GM12878 (cell line): ENCODE measurements around the gene UBL4B. TPM values are rescaled to one million over a fixed set of nuclear protein-coding genes. Genes with fewer than 3 reads are reported as not detected.
A peak's percentile ranks its signal among the peaks of the same experiment; 100 is the strongest.

ENCODE experiments used
- ATAC-seq: fragments of 200-7000 bp; cut with Tn5 transposase; 3 replicates; pipeline ENCODE4 v1.9.1; 2020; ENCODE audit warnings: mild to moderate bottlenecking, moderate library complexity
- BruUV-seq: library from RNA; stranded (reverse); fragments of 400-500 nt; replicated peaks from 2 replicates; lab custom pipeline; 2021; lab: Mats Ljungman, UMichigan
- CTCF ChIA-PET: fragments of 300-600 bp; sonication (Branson Sonifier 250); formaldehyde crosslinking; extraction: SDS; loops from one replicate; lab custom pipeline; 2021; ENCODE audit warnings: inconsistent platforms; lab: Yijun Ruan, JAX
- POLR2A ChIA-PET: fragments of 350-600 bp; formaldehyde crosslinking; extraction: SDS; loops from one replicate; lab custom pipeline; 2021; ENCODE audit warnings: inconsistent platforms; lab: Charles Lee
- RAD21 ChIA-PET: fragments of 300-600 bp; sonication (Branson Sonifier 250); formaldehyde crosslinking; loops from one replicate; lab custom pipeline; 2023; ENCODE audit warnings: antibody characterized with exemption; ENCODE audit not compliant: unreplicated experiment; lab: Charles Lee
- SMC1A ChIA-PET: fragments of 300-600 bp; sonication (Branson Sonifier 250); formaldehyde crosslinking; loops from one replicate; lab custom pipeline; 2023; ENCODE audit not compliant: unreplicated experiment, uncharacterized antibody; lab: Charles Lee
- DNase-seq: peaks from one replicate; pipeline ENCODE4 v3.0.0-alpha.2; 2011; ENCODE audit warnings: low read depth, low spot score
- FAIRE-seq: peaks from 3 replicates; lab custom pipeline; 2011; peaks lifted over from hg19 to GRCh38; lab: Jason Lieb, UNC
- H2AFZ ChIP-seq: 2 replicates; pipeline ENCODE4 v1.6.0; 2011; ENCODE audit warnings: low read depth, low read length, control low read depth; ENCODE audit not compliant: control insufficient read depth
- H3K27ac ChIP-seq: 2 replicates; pipeline ENCODE4 v1.5.1; 2011; ENCODE audit warnings: control low read depth; ENCODE audit not compliant: control insufficient read depth, insufficient read depth
- H3K27me3 ChIP-seq, 2 experiments: replicated peaks in 1 of 2; 2 replicates each; pipeline versions ENCODE4 v1.6.0 to v1.6.1; 2011; ENCODE audit warnings: low read length in 1 of 2; ENCODE audit not compliant: control insufficient read depth in 2 of 2, insufficient read depth in 2 of 2
- H3K36me3 ChIP-seq, 2 experiments: 2 replicates each; pipeline ENCODE4 v1.5.1; 2011; ENCODE audit warnings: low read length in 1 of 2; ENCODE audit not compliant: control insufficient read depth in 2 of 2, insufficient read depth in 2 of 2
- H3K4me1 ChIP-seq: 2 replicates; pipeline ENCODE4 v1.6.1; 2011; ENCODE audit warnings: mild to moderate bottlenecking, low read length, moderate library complexity, mixed read lengths; ENCODE audit not compliant: control insufficient read depth, insufficient read depth
- H3K4me2 ChIP-seq: 2 replicates; pipeline ENCODE4 v1.6.0; 2011; ENCODE audit warnings: control low read depth; ENCODE audit not compliant: control insufficient read depth, insufficient read depth
- H3K4me3 ChIP-seq: fragments of 200-600 bp; sonication (generic); 2 replicates; pipeline ENCODE4 v1.5.1; 2016
- H3K79me2 ChIP-seq: 2 replicates; pipeline ENCODE4 v1.6.0; 2011; ENCODE audit warnings: low read length; ENCODE audit not compliant: control insufficient read depth, insufficient read depth
- H3K9ac ChIP-seq: 2 replicates; pipeline ENCODE4 v1.8.0; 2011; ENCODE audit warnings: low read length, control low read depth, mixed read lengths; ENCODE audit not compliant: control insufficient read depth, insufficient read depth
- H3K9me3 ChIP-seq: replicated peaks from 3 replicates; pipeline ENCODE4 v1.5.1; 2011; ENCODE audit warnings: mild to moderate bottlenecking, low read length; ENCODE audit not compliant: control insufficient read depth, insufficient read depth
- H4K20me1 ChIP-seq: 2 replicates; pipeline ENCODE4 v1.6.0; 2011; ENCODE audit not compliant: control insufficient read depth, insufficient read depth
- CEBPZ ChIP-seq: fragments of 150-350 bp; IDR thresholded peaks from 2 replicates; pipeline ENCODE4 v1.6.1; 2016; ENCODE audit warnings: low read depth, low read length
- CHD2 ChIP-seq: IDR thresholded peaks from 2 replicates; pipeline ENCODE4 v1.6.1; 2011; ENCODE audit warnings: low read depth, low read length, improper control_type of control experiment, borderline replicate concordance
- CREM ChIP-seq: IDR thresholded peaks from 2 replicates; pipeline ENCODE4 v1.6.1; 2014; ENCODE audit warnings: antibody characterized with exemption, low read depth
- MLLT1 ChIP-seq: fragments of 450-650 bp; IDR thresholded peaks from 2 replicates; pipeline ENCODE4 v1.6.1; 2016; ENCODE audit warnings: mild to moderate bottlenecking
- NFIC ChIP-seq: IDR thresholded peaks from 2 replicates; pipeline ENCODE4 v1.6.1; 2012; ENCODE audit warnings: low read depth, mild to moderate bottlenecking, inconsistent platforms, low read length, moderate library complexity
- STAT3 ChIP-seq: IDR thresholded peaks from 2 replicates; pipeline ENCODE4 v1.6.1; 2011; ENCODE audit warnings: low read depth, low read length, improper control_type of control experiment
- WGBS: methylation state at CpG from one replicate; pipeline ENCODE4 v1.1.6; 2016; ENCODE audit warnings: low lambda C conversion rate; ENCODE audit not compliant: insufficient replicate concordance, insufficient coverage; ENCODE audit errors: missing lambda C conversion rate; 5-methylcytosine and 5-hydroxymethylcytosine counted together
- in situ Hi-C: fragments of 300-500 bp; cut with MboI; formaldehyde crosslinking; loops from 9 replicates; pipeline ENCODE4 v1.14.3; 2018; ENCODE audit warnings: mixed read lengths
- intact Hi-C: fragments of 100-400 bp; cut with micrococcal nuclease; formaldehyde crosslinking; loops from one replicate; pipeline ENCODE4 v1.14.2; 2022; ENCODE audit not compliant: unreplicated experiment
- polyA plus RNA-seq, 11 experiments: library from polyadenylated mRNA; depleted of rRNA in 4 of 11; unstranded in 6 of 11; stranded (reverse) in 5 of 11; fragments of >200 nt; fragmentation: Nextera tagmentation in 4 of 11; fragmentation: Illumina TruSeq in 1 of 11; extraction: Ambion mirVana in 4 of 11; extraction: Trizol in 1 of 11; gene quantifications; 1 replicate in 1 of 11; 2 replicates in 10 of 11; pipeline versions ENCODE4 v1.2.1 to v1.2.3, GENCODE V29; 2011 to 2016; ENCODE audit warnings: inconsistent platforms in 2 of 11, missing spikeins in 2 of 11, low read depth in 1 of 11
- total RNA-seq, 4 experiments: library from RNA; depleted of rRNA in 3 of 4; stranded (reverse); fragments of >200 nt in 3 of 4; fragmentation: Illumina TruSeq in 1 of 4; extraction: Trizol in 1 of 4; gene quantifications; 2 replicates each; pipeline versions ENCODE4 v1.2.1 to v1.2.3, GENCODE V29; 2013 to 2021
- TF ChIP-seq, protein P1 (sequence below): fragments of 450-650 bp; conservative IDR thresholded peaks from 2 replicates; pipeline ENCODE4 v1.6.1; 2017; ENCODE audit warnings: mild to moderate bottlenecking, moderate library complexity

UBL4B gene
- total and polyA plus RNA-seq, 10 of the 15 experiments (the other 5 are each of a cell fraction or from before 2014, with no cell fraction given), result 0.06 to 0.15 TPM; not detected in 8

DNA sequence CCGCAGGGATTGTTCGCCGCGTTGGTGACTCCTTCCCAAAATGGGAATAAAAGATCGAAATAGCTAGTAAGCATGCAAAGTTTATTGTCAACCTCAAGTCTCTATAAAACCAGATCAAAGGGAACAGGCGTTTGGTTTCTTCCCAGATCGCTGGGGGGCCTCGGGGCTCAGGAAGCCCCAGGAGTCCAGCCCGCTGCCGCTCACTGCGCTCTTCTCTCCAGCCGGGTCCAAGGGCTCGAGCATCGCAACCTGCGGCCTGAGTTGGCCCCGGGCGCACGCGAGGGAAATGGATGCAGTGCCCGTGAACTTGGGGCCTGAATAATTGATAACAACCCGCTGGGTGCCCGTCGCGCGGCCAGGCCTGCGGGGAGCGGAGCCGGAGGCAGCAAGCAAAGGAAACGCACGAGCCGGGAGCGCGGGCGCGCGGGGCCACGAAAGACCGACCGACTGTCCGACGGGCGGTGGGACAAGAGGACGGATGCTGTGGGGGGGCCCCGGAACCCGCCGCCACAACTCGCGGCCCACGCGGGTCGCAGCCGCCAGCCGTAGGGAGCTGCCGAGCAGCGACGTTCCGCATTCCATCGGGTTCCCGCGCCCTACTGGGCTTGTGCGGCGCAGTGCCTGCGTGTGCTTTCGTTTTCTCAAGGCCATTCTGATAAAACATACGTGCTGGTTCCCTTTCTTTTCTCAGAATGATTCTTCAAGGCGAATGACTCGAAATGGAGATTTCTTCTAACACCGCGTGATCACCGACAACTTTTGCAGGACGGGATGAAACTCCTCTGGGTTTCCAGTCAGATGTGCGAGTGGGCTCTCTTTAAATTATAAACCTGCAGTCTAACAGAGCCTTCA, 27.8 kb upstream of the UBL4B start (continued):
- TF ChIP-seq, protein P1, sequence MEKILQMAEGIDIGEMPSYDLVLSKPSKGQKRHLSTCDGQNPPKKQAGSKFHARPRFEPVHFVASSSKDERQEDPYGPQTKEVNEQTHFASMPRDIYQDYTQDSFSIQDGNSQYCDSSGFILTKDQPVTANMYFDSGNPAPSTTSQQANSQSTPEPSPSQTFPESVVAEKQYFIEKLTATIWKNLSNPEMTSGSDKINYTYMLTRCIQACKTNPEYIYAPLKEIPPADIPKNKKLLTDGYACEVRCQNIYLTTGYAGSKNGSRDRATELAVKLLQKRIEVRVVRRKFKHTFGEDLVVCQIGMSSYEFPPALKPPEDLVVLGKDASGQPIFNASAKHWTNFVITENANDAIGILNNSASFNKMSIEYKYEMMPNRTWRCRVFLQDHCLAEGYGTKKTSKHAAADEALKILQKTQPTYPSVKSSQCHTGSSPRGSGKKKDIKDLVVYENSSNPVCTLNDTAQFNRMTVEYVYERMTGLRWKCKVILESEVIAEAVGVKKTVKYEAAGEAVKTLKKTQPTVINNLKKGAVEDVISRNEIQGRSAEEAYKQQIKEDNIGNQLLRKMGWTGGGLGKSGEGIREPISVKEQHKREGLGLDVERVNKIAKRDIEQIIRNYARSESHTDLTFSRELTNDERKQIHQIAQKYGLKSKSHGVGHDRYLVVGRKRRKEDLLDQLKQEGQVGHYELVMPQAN, result no peak
- 0 out of 2 replicates have a peak, but pooled peaks have one; percentile 12 for TF ChIP-seq CREM

DNA sequence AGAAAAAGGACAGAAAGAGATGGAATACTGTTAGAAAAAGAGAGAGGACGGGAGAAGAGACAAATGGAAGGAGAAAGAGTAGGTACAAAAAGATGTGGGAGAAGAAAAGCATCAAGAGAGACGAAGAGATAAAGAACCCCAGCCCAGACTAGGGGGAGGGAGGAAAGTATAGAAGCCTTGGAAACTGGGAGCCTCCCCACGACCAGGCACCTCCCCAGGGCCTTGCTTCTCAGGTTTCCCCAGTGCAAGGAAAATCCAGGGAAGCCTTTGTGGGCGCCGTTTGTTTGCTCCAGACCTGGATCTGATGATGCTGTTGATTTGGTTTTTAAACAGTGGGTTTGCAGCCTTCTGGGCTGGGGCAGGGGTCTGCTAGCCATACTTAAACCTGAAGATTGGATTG, 26.6 kb upstream of the UBL4B start:
- no peak overlapping the region for H3K4me3 ChIP-seq
- peaks cover 5% of the 10 kb centered on the region; the same call in 1 of the 2 replicates for H3K4me1 ChIP-seq
- no peaks in the 10 kb centered on the region for H3K36me3 ChIP-seq
- no peak overlapping the region for H3K9ac ChIP-seq
- 57% methylated on average over 5 of the region's 5 CpGs for WGBS
- POLR2A ChIA-PET, result no interaction called here
- H3K27ac ChIP-seq, result no peak overlapping the region
- BruUV-seq, result no TSS peak
- H3K9me3 ChIP-seq, result no peaks in the 10 kb centered on the region
- peaks cover 0 to 8% of the 10 kb centered on the region in 2 experiments; a peak in 2 of 4 replicates for H3K27me3 ChIP-seq
- in situ Hi-C loops (no loop called here), intact Hi-C loops (loop anchor here (10.0 kb wide), 1 partner anchor 379 kb away; no protein-coding TSS in a partner anchor)
- no peaks in the 10 kb centered on the region for H4K20me1 ChIP-seq
- RAD21 ChIA-PET, result no interaction called here
- ATAC-seq (no peak), DNase-seq (no peak), FAIRE-seq (no peak)
- no peaks in the 10 kb centered on the region for H3K79me2 ChIP-seq
- no peak overlapping the region for H2AFZ ChIP-seq
- CTCF ChIA-PET, result interaction anchor here (1.1 kb wide), 1 partner anchor 20 kb away, joined by 4 read pairs; no protein-coding TSS in a partner anchor
- SMC1A ChIA-PET, result no interaction called here
- H3K4me2 ChIP-seq, result no peak overlapping the region
- TF ChIP-seq STAT3 (no peak), NFIC (no peak), CHD2 (no peak), MLLT1 (no peak), CEBPZ (no peak)
